Mesodermal cell (in vitro differentiated cells): Measurements from ENCODE around the gene EYS.
"Not testable (repeated sequence)": the region's sequence is repeated elsewhere in the genome, so short reads cannot be mapped to it uniquely, and the experiment has no call there.

Source experiments
- H3K27ac ChIP-seq: 2 replicates; pipeline ENCODE4 v1.7.0; 2013; ENCODE audit warnings: mild to moderate bottlenecking, low read depth, low read length, moderate library complexity; ENCODE audit not compliant: severe bottlenecking
- H3K36me3 ChIP-seq: 2 replicates; pipeline ENCODE4 v1.7.1; 2013; ENCODE audit warnings: mild to moderate bottlenecking, low read length, moderate library complexity; ENCODE audit not compliant: control insufficient read depth, insufficient read depth
- H3K4me1 ChIP-seq: one replicate; pipeline ENCODE4 v1.7.1; 2013; ENCODE audit warnings: mild to moderate bottlenecking, low read length; ENCODE audit not compliant: insufficient read depth, control insufficient read depth, poor library complexity, severe bottlenecking
- H3K4me3 ChIP-seq: 2 replicates; pipeline ENCODE4 v1.7.0; 2013; ENCODE audit warnings: low read length, control low read depth, mild to moderate bottlenecking; ENCODE audit not compliant: insufficient read depth, poor library complexity, severe bottlenecking; ENCODE audit errors: extremely low read depth
- H3K9me3 ChIP-seq: 2 replicates; pipeline ENCODE4 v1.7.1; 2013; ENCODE audit warnings: mild to moderate bottlenecking, low read length, moderate library complexity; ENCODE audit not compliant: control insufficient read depth
- whole genome bisulfite sequencing, 2 experiments: methylation state at CpG; one replicate each; pipeline ENCODE4 v1.1.5; 2013; ENCODE audit warnings: missing lambda C conversion rate in 2 of 2; ENCODE audit not compliant: insufficient coverage in 2 of 2; 5-methylcytosine and 5-hydroxymethylcytosine counted together

EYS gene

GRCh38 chr6:64034291-64034690, 1672.7 kb downstream of the EYS start:
- Histone ChIP-seq H3K9me3 (no peaks in the 10 kb centered on the region), H3K4me3 (no peak overlapping the region), H3K4me1 (no peaks in the 10 kb centered on the region), H3K36me3 (no peaks in the 10 kb centered on the region), H3K27ac (no peak overlapping the region)
- 95 to 100% methylated on average over 1 to 2 of the region's 4 CpGs for WGBS, 2 experiments

DNA sequence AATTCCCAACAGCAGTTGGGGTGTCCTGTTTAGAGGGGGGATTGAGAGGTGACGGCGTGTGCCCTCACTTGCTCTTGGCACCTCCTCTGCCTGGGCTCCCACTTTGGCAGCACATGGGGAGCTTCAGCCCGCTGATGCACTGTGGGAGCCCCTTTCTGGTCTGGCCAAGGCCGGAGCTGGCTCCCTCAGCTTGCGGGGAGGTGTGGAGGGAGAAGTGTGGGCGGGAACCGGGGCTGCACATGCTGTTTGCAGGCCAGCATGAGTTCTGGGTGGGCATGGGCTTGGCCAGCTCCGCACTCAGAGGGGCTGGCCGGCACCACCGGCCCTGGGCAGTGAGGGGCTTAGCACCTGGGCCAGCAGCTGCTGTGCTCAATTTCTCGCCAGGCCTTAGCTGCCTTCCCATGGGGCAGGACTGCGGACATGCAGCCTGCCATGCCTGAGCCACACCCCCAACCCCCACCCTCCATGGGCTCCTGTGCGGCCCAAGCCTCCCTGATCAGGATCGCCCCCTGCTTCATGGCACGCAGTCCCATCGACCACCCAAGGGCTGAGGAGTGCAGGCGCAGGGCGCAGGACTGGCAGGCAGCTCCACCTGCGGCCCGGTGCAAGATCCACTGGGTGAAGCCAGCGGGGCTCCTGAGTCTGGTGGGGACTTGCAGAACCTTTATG, 1675.9 kb downstream of the EYS start:
- 92 to 93% methylated on average over 15 to 16 of the region's 21 CpGs for WGBS, 2 experiments
- not testable (repeated sequence) for H3K4me3 ChIP-seq, H3K4me1 ChIP-seq, H3K9me3 ChIP-seq, H3K27ac ChIP-seq, H3K36me3 ChIP-seq

DNA sequence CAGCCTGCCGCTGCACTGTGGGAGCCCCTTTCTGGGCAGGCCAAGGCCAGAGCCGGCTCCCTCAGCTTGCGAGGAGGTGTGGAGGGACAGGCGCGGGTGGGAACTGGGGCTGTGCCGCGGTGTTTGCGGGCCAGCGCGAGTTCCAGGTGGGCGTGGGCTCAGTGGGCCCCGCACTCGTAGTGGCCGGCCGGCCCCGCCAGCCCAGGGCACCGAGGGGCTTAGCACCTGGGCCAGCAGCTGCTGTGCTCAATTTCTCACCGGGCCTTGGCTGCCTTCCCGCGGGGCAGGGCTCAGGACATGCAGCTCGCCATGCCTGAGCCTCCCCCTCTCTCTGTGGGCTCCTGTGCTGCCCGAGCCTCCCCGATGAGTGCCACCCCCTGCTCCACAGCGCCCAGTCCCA, 1683.3 kb downstream of the EYS start:
- H3K4me1 ChIP-seq: no peaks in the 10 kb centered on the region
- H3K27ac ChIP-seq: no peak overlapping the region
- H3K36me3 ChIP-seq: no peaks in the 10 kb centered on the region
- no peak overlapping the region for H3K4me3 ChIP-seq
- 92 to 94% methylated on average over 20 of the region's 24 CpGs for WGBS, 2 experiments
- no peaks in the 10 kb centered on the region for H3K9me3 ChIP-seq

GRCh38 chr6:64014595-64014994, 1692.4 kb downstream of the EYS start:
- H3K4me1 ChIP-seq: no peaks in the 10 kb centered on the region
- H3K36me3 ChIP-seq: no peaks in the 10 kb centered on the region
- H3K27ac ChIP-seq: no peak overlapping the region
- H3K4me3 ChIP-seq: no peak overlapping the region
- no peaks in the 10 kb centered on the region for H3K9me3 ChIP-seq

- Histone ChIP-seq H3K27ac (no peak overlapping the region), H3K9me3 (no peaks in the 10 kb centered on the region), H3K4me1 (no peaks in the 10 kb centered on the region), H3K4me3 (no peak overlapping the region), H3K36me3 (no peaks in the 10 kb centered on the region)
- WGBS, 2 experiments: 90 to 91% methylated on average over 6 to 7 of the region's 8 CpGs
Observed at GRCh38 chr6:64013011-64013410, 1694.0 kb downstream of the EYS start.

GRCh38 chr6:64012351-64013001, 1694.5 kb downstream of the EYS start:
- no peaks in the 10 kb centered on the region for H3K4me1 ChIP-seq
- no peaks in the 10 kb centered on the region for H3K36me3 ChIP-seq
- H3K9me3 ChIP-seq: no peaks in the 10 kb centered on the region
- H3K27ac ChIP-seq: no peak overlapping the region
- no peak overlapping the region for H3K4me3 ChIP-seq
- WGBS, 2 experiments: 76 to 100% methylated on average over 2 to 3 of the region's 4 CpGs

GRCh38 chr6:64010666-64011065, 1696.4 kb downstream of the EYS start:
- Histone ChIP-seq H3K9me3 (no peaks in the 10 kb centered on the region), H3K4me1 (no peaks in the 10 kb centered on the region), H3K36me3 (no peaks in the 10 kb centered on the region), H3K4me3 (no peak overlapping the region), H3K27ac (no peak overlapping the region)
- WGBS, 2 experiments: 89 to 93% methylated on average over 3 of the region's 3 CpGs

GRCh38 chr6:64010010-64010409, 1697.0 kb downstream of the EYS start:
- H3K9me3 ChIP-seq: no peaks in the 10 kb centered on the region
- H3K4me1 ChIP-seq: no peaks in the 10 kb centered on the region
- WGBS, 2 experiments: 87 to 90% methylated on average over 8 of the region's 8 CpGs

GRCh38 chr6:64006246-64006645, 1700.8 kb downstream of the EYS start:
- Histone ChIP-seq H3K4me1 (no peaks in the 10 kb centered on the region), H3K27ac (no peak overlapping the region), H3K4me3 (no peak overlapping the region)

More at GRCh38 chr6:64010010-64010409, 1697.0 kb downstream of the EYS start:
- Histone ChIP-seq H3K27ac (no peak overlapping the region), H3K36me3 (no peaks in the 10 kb centered on the region), H3K4me3 (no peak overlapping the region)

DNA sequence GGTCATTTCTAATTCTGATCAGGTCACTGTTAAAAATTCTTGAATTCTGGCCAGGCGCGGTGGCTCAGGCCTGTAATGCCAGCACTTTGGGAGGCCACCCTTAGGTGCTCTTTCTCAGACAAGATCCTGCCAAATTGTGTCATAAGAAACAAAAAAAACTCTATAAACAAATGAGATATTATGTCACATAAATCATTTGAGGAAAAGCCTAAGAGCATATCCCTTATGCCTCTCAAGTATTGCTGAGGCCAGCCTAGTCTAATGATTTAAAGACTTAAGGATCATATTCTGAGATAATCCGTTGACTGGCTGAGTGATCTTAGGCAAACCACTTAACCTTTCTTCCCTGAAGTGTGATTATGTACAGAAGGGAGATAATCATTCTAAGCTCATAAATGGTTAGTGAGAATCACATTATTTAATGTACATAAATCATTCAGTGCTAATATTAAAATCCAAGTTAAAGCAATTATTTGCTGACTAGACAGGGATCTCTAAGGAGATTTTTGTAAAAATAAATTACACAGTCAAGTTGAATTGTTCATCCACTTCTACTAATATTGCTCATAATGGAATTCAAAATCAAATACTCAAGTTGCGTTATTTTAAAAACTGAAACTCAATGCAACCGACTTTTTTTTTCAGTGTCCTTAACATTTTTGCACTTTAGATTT, 1706.1 kb downstream of the EYS start:
- Histone ChIP-seq H3K36me3 (no peaks in the 10 kb centered on the region), H3K9me3 (no peaks in the 10 kb centered on the region), H3K4me3 (no peak overlapping the region), H3K4me1 (no peaks in the 10 kb centered on the region), H3K27ac (no peak overlapping the region)
- WGBS, 2 experiments: 86% methylated on average over 2 of the region's 5 CpGs

More at GRCh38 chr6:64006246-64006645, 1700.8 kb downstream of the EYS start:
- H3K36me3 ChIP-seq: no peaks in the 10 kb centered on the region
- no peaks in the 10 kb centered on the region for H3K9me3 ChIP-seq

DNA sequence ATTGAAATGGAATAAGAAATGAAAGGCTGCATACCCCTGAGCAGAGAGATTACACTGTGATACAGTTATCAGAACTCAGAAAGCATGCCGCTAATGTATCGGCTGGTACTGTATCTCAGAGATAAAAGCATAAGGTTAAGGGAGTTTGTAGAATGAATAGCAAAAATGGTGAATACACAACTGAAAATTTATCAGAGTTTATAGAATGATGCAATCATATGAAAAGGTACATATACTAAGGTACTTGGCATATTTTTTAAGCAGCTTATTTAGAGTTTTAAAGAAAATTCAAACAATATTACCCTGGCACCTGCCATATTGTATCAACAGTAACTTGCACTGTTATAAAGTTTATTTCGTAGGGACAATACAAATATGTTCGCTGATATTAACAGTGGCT, 1707.4 kb downstream of the EYS start:
- 90% methylated on average over 2 of the region's 4 CpGs for whole genome bisulfite sequencing, 2 experiments

More for the DNA sequence above, 1707.4 kb downstream of the EYS start:
- Histone ChIP-seq H3K9me3 (no peaks in the 10 kb centered on the region), H3K36me3 (no peaks in the 10 kb centered on the region), H3K4me3 (no peak overlapping the region), H3K27ac (no peak overlapping the region), H3K4me1 (no peaks in the 10 kb centered on the region)
